ENCODE results near the gene AP1M2.

GRCh38 chr19:10624585-10624984 lies 37.5 kb upstream of the AP1M2 start:
- TF ChIP-seq CTCF (IDR thresholded peaks at IDR 0.05) (no peak), POLR2A (IDR thresholded peaks at IDR 0.05) (no peak), EP300 (IDR thresholded peaks at IDR 0.05) (no peak), POLR2AphosphoS5 (IDR thresholded peaks at IDR 0.05) (no peak)
